ENCODE results near the gene HOXD11.

HOXD11 gene

DNA sequence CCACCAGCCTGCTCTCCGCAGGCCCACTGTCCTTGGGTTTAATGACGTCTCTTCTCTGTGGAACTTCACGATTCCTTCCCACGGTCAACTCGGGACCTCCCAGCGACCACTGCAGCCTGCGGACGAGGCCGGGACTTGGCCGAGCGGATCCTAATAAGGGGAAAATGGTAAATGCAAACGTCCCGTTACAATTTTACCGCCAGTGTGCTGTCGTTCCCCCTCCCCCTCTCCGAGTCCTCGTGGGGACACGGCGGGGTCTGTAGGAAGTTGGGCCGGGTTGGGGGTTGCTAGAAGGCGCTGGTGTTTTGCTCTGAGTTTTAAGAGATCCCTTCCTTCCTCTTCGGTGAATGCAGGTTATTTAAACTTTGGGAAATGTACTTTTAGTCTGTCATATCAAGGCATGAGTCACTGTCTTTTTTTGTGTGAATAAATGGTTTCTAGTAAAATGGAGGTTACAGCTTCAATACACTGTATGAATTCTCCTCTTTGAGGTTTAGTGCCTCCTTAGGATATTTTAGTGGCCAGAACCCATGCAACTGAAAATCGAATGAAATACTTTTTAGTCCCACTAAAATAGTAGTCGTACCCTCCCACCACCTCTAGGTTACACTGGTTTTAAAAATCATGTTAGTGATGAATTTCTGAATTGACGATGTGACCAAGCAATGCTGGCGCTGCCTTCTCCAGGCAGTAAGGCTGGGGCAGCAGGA lies 2.3 kb downstream of the HOXD11 start:
- DNase-seq = no peak

DNA sequence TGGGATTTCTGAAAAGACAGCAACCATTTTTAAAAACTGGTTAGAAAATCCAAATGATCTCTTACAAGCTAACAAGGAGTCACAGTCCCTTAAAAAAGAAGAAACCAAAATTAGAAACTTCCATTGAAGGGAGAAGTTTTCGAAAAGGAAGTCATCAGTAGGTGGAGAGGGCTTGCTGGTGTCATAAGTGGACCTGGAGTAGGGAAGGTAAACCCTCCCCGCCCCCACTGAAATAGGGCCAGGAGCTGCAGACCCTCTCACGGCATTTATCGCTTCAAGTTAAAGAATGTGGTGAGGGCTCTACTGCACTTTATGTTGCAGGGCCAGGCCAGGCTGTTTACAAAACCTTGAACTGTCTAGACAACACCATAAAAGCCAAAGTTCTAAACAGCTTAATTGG lies 2.9 kb downstream of the HOXD11 start:
- no peak for DNase-seq

DNA sequence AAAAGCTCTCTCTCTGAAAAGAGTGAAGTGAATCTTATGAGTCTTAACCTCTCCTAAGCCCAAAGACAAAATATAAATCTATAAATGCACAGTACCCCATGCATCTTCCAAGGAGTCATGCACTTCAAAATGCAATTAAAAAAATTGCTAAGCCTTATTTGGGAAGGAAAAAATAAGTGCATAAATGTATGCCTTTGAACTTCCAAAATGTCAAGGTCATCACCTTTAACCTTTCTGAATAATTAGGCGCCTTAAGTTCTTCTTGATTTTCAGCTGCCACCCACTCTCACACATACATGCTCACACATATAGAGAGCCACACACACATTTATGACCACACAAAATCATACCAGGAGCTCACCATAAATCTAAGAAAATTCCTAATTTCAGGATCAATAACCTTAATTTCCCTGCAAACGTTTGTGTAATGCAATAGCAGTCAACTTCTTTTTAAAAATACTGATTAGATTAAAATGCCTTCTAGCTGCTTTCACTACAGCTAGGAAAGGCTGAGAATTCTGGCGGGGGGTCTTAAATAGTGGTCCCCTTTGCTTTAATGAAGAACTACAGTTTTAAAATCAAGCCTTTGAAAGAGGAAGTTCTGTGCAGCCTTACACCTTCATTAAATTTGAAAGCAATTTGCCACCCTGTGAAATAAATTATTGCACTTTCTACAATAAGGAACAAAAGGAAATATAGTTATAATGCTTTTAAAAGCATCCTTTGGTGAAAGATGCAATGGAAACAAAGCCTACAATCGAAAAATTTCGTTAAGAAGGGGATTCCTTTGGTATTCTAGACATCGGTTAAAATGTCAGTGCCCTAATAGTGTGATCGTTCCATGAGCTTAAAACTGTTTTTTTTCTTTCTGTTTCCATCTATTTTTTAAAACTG lies 3.6 kb downstream of the HOXD11 start:
- DNase-seq = no peak

DNA sequence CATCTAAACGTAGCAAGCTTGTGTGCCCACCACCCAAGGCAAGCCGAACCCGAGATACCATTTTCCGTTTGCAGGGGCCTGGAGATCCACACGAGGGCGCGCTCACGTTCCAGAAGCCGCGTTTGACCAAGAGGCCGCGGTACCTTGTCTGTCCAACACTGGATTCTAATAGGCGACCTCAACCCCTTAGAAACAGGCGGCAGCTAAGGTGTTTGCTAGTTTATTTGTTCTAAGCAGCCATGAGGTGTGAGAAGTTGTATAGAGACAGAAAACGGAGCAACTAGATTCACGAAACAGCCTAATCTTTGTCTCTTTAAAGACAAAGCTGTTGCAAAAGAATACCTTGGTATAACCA lies 4.2 kb downstream of the HOXD11 start:
- DNase-seq = peak in 1 of 2 donors; percentile 32

DNA sequence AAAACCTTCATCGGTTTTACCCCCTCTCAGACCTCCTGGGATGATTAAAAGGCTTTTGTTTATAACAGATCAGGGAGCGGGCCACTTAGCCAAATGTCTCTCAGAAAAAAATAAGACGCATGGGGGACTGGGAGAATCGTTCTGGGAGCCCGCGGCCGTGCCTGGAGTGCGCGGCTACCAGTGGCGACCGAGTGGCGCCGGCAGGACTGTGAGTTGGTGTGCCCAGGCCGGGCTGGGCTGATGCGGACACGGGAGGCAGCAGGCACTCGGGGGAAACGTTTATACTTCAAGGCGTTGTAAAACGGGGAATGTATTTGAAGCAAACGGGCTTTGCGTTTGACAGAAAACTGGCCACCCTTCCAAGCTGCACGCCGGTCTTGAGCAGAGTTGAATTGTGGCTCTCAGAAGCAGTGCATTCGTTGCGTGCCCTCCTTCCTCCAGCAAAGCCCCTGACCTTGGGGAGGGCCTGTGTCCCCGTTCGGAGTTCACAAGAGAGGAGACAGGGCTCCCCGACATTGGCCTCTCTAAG lies 4.8 kb downstream of the HOXD11 start:
- no peak for DNase-seq

DNA sequence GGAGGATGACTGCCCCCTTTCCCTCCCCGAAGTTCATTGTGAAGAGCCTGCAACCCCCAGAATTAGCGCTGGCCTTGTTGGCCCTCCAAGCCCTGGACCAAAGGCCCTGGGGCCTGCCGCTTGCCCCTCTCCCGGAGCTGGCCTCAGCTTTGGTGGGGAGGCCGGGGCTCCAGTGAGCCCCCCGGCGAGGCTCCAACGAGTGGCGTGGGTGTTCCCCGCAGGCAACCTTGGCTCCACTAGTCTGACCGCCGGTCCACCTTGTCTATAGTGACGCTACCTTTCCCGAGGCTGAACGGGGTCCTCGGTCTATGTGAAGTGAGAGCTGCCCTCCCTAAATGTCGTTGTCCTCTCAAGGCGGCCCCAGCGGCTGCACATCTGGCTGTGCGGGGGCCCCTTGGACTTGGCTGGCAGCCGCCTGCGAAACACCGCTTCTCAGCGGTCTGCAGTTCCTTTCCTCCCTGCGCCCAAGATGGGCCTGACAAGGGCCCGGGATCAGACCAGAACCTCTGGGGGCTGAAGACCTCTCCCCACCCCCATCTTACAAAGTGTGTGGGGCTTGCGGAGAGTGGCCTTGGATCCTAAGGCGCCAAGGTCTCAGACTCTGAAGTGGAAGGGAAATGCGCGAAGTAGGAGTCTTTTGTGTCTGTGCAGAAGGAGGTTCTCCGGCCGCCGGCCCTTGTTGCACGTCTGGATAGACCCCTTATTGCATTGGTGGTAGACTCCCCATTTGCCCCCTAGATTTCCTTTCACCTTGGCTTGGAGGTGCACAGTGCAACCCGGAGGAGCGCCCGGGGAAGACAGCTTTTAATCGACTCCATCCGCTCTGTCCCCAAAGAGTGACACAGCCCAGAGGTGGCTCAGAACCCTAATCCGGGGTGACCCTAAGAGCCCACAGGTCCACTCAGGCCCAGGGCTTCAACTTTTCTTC lies 5.6 kb downstream of the HOXD11 start:
- no peak for DNase-seq

DNA sequence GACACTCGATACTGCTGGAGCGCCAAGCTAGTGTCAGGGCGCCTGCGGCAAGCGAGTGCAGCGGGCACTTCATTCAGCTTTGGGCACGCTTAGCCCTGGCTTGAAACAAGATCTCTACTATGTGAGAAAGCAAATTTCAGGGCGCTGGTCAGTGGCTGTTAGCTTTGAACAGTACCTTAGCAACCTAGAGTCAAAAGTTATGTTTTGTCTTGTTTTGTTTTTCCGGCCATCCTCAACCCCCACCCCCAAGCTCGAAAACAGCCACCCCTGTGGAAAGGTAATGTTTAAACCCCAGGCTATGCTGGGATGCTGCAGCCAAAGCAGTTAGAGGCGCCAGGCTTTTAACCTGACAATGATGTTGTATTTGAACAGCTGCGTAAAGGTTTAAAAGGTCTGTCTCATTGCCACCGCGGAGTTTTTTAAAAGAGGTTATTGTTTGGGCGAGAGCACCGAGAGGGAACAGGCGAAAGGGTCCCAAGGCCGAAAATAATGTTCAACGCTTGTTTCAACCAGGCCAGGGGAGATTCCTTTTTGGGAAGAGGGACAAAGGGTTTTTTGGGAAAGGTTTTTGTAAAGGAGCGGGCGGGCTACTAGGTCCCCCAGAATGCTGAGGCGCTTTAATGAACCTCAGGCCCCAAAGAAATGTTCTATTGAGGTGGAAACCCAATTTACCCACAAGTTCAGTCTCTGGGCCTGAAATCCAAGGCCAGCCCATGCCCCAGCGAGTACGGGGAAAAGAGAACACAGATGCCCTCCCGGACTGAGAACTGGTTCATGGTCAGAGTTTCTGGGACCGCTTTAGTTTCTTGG lies 7.2 kb downstream of the HOXD11 start:
- no peak for DNase-seq

DNA sequence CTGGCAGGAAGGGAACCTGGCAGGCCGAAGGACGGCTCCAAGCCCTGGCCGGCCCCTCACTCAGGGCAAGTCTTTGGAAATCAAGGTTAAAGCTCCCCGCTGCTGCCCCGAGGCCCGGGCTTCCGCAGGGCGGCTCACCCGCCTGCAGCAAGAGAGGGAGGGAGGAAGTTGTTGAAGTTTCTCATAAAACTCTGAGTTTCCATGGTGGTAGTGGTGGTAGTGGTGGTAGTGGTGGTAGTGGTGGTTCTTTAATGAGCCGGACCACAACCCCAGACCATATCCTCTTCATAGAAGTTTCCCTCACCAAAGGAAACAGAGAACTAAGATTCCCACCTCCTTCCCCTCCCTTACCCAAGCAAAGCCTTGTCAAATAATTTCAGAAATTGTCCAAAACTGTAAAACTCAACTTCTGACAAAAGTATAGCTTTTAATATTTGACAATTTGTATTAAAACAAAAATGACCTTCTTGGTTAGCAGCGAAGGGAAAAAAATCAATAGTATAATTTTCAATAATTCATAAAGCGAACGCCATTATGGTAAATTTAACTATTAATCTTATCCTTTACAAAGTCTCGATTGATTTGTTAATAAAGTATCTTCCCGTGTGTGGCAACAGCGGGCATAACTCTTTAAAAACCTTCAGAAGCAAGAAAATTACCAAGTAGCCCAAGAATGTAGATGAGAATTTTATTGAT lies 8.0 kb downstream of the HOXD11 start:
- DNase-seq = no peak

DNA sequence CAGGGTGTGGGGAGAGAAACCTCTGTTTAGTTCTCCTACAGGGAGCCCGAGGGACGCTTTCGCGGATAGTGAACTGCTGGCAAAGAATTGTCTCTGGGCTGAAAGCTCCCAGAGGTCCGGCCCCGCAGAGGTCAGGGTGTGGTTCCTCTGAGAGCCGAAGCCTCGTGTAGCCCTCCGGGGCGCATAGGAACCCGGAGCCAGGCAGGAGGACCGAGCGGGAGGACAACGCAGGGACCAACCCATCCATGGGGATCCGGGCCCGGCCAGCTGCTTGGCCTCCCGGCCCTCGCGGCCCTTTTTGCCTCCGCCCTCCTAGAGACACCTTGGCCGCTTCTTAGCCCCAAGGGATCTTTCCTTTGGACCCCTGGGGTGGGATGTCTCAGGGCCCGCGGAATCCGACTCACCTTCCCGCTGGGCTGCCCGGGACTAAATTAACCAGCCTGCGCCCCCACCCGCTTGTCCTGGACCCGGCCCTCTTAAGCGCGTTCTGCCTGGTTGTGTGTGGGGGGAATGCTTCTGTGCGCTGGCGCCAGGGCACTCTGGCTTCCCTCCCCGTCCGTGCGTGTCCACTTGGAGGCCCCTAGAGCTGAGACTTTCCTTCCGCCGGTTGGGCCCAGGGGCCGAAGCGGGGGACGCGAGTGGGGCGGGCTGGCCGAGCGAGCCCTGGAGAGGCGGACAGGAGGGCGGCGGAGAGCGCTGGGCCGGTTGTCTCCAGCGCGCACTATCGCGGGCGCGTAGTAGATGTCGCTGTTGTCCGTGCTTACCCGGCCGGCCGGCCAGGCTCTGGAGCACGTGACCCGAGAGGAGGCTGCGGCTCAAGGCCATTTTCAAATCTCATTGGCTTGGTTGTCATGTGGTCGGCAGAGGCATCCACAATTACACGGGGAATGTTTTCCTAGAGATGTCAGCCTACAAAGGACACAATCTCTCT lies 9.1 kb downstream of the HOXD11 start, which contains the start of gene HOXD10:
Gene HOXD10, plus strand, starts transcription at position 896 of the 931 bp plus-strand sequence. CDS start 56 bp downstream, outside the sequence.
- no peak for DNase-seq

DNA sequence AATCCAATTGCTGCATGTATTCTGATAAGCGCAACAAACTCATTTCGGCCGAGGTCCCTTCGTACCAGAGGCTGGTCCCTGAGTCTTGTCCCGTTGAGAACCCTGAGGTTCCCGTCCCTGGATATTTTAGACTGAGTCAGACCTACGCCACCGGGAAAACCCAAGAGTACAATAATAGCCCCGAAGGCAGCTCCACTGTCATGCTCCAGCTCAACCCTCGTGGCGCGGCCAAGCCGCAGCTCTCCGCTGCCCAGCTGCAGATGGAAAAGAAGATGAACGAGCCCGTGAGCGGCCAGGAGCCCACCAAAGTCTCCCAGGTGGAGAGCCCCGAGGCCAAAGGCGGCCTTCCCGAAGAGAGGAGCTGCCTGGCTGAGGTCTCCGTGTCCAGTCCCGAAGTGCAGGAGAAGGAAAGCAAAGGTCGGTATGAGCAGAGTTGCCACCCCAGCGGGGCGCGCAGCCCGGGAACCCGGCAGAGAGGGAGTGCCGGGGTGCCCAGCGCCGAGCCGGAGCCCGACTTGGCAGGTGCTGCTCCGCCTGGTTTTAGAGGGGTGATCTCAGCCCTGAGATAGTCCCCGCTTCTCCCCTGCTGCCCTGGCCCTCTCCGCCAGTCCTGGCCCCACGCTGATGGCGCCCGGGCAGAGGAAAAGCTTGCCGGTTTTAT lies 10.2 kb downstream of the HOXD11 start:
- DNase-seq = no peak

DNA sequence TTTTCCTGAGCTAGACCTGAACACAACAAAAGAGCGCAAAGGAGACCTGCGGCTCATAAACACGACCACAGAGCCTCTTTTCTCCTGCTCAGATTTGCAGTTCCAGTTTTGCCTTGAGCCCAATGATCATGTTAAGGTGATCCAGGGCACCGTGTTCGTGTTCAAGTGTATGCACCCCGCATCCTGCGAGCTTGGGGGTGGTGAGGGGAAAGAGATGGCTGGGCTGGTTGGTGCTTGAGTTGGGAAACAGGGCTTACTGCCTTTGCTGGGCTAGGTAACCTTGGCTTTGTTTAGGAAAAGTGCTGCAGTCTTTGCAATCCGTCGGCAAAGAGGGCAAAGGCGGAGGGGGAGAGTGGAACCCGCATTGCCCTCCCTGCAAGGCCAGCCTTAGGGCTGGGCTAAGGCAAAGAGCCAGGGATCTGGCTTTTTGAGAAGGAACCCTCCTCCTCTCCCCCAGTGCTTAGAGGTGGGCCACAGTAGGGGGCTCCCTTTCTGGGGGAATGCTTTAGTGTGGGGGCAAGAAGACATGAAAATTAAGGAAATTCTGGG lies 10.8 kb downstream of the HOXD11 start:
- DNase-seq = no peak

DNA sequence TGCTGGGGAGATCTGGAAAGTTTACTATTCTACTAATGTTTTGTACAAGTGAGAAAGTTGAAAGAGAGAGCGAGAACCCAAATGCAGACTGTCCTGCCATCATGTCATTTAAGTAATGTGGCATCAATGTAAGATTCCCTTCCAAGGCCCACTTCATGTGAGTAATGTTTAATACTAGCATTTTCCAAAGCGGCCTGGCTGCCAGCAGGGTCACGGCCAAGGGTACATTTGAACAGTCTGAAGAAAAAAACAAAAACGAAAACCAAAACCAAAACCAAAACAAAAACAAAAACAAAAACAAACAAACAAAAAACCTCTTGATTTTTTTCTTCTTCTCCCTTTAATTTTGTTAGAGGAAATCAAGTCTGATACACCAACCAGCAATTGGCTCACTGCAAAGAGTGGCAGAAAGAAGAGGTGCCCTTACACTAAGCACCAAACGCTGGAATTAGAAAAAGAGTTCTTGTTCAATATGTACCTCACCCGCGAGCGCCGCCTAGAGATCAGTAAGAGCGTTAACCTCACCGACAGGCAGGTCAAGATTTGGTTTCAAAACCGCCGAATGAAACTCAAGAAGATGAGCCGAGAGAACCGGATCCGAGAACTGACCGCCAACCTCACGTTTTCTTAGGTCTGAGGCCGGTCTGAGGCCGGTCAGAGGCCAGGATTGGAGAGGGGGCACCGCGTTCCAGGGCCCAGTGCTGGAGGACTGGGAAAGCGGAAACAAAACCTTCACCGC lies 11.7 kb downstream of the HOXD11 start:
- peak in 1 of 2 donors; percentile 7 for DNase-seq

DNA sequence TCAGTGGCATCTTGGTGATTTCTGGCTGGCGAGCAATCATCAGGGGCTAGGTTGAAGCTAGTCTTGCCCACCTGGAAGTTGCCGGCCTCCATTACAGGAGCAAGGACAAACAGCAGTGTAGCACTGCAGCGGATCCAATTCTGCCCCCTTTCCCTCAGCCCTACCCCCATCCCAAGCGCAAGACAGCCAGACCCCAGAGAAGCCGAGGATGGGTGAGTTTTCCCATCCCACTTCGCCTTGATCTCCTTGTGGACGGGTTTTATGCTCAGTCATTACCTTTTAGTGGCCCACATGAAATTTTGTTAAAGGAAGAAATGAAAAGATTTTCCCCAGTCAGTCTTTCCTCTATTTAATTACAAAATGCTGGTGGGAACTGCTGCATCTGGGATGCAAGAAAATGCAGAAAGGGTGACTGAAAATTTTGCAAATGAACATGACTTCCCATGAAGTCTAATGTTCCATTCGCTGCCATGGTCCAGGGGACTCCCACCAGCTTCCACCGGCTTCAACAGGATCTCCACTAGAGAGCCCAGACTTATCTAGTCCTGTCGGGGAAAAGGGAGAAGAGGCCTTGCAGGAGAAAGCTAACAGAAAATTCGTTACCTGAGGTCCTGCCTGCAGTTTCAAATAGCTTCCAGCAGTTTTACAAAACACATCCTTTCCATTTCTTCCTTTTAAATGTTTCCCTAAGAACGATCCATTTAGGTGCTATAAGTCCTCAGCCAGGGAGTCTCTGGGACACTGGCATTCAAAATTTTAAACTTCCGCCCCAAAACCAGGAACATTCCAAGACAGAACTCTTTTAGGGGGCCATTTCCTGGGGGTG lies 13.5 kb downstream of the HOXD11 start:
- DNase-seq = no peak

DNA sequence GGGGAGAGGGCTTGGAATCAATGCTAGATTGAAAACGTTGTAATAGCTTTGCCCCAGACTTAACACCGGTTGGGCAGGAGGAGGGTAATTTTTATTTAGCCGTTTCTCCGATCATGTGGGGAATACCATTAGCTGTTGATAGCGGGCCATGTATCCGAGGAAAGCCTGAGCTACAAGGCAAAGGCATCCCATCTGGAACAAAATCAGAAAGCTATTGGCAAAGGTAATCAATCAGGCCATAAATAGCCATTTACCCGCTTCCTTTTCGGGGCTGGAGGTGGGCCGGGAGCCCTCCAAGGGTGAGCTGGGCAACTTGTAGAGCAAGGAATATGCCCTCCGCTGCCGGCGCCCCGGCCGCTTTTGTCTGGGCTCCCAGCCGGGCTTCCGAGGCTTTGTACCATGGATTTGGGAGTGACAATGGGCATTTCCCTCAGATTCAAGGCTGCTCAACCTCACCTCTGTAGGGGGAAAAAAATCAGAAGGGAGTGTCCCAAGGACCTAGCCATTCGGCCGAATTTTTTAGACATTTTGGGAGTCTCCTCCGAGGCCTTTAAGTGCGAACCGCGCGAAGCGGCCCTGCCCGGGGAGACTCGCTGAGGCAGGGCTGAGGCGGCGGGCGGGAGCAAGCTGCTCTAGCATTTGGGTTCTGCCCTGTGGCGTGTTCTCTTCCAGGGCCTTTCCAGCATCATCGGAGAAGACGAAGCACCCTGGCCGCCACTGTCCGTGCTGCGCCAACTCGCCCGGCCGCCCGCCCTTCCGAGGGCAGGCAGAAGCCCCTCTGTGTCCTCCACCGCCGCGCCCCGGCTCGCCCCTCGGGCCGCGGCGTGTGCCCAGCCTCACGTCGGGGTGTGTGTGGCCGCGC lies 14.3 kb downstream of the HOXD11 start:
- DNase-seq = no peak

DNA sequence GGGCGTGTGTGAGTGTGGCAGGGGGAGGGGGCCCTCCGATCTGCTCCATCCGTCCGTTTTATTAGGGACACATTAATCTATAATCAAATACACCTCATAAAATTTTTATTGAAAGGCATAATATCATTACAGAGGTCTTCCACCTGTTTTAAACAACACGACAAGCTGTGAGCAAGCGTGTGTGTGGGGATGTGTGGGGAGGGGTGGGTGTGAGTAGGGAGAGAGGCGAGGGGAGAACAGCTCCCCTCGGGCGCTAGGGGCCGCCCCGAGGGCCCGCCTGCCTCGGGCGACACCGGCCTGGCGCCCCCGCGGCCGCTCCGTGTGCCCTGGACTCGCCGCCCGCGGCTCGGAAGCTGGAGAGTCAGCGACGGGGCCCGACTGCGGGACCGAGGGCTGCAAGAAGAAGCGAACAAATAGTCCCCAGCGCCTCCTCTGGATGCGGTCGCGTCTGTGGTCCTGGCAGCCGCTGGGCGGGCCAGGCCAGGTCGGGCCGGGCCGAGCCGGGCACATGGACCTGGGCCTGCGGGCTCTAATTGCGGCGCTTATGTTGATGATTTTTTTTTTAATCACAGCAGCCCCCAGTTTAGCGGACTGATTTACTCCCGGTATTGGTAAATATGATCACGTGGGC lies 15.1 kb downstream of the HOXD11 start:
- DNase-seq = no peak
